AG04449 (cell line): ENCODE measurements around the gene HSD17B3.
"Not testable (repeated sequence)": the region's sequence is repeated elsewhere in the genome, so short reads cannot be mapped to it uniquely, and the experiment has no call there.

Experiments used
- CTCF ChIA-PET: fragments of 350-600 bp; formaldehyde crosslinking; extraction: SDS; loops from one replicate; lab custom pipeline; 2021; ENCODE audit warnings: antibody characterized with exemption; lab: Yijun Ruan, JAX
- POLR2A ChIA-PET: fragments of 400-600, 350-600 bp; formaldehyde crosslinking; extraction: SDS; loops from one replicate; lab custom pipeline; 2020; ENCODE audit warnings: antibody characterized with exemption, inconsistent platforms; lab: Yijun Ruan, JAX
- DNase-seq: peaks from one replicate; pipeline ENCODE4 v3.0.0-alpha.2; 2010; ENCODE audit warnings: low read depth, low spot score
- H3K4me3 ChIP-seq: 2 replicates; pipeline ENCODE4 v1.5.1; 2011; ENCODE audit warnings: low read depth, mild to moderate bottlenecking, control low read depth, low read length
- TF ChIP-seq, protein P1 (sequence below): IDR thresholded peaks from one replicate; pipeline ENCODE4 v1.5.1; 2011; ENCODE audit warnings: mild to moderate bottlenecking, moderate library complexity, low read length, control low read depth, inconsistent platforms; ENCODE audit not compliant: insufficient read depth; ENCODE audit errors: missing control alignments

Gene HSD17B3

GRCh38 chr9:96317335-96317980 lies 15.5 kb upstream of the HSD17B3 start:
- TF ChIP-seq, protein P1, sequence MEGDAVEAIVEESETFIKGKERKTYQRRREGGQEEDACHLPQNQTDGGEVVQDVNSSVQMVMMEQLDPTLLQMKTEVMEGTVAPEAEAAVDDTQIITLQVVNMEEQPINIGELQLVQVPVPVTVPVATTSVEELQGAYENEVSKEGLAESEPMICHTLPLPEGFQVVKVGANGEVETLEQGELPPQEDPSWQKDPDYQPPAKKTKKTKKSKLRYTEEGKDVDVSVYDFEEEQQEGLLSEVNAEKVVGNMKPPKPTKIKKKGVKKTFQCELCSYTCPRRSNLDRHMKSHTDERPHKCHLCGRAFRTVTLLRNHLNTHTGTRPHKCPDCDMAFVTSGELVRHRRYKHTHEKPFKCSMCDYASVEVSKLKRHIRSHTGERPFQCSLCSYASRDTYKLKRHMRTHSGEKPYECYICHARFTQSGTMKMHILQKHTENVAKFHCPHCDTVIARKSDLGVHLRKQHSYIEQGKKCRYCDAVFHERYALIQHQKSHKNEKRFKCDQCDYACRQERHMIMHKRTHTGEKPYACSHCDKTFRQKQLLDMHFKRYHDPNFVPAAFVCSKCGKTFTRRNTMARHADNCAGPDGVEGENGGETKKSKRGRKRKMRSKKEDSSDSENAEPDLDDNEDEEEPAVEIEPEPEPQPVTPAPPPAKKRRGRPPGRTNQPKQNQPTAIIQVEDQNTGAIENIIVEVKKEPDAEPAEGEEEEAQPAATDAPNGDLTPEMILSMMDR = peak; percentile 72
- POLR2A ChIA-PET = no interaction called here
- peak; percentile 19 for DNase-seq
- CTCF ChIA-PET = interaction anchor here (0.6 to 3.7 kb wide), 31 partner anchors 9 to 590 kb away, joined by 3 to 36 read pairs (median 5); partner anchors contain the start of genes HABP4 and PRXL2C
- no peak overlapping the region for H3K4me3 ChIP-seq

GRCh38 chr9:96309850-96310249 lies 7.9 kb upstream of the HSD17B3 start:
- TF ChIP-seq, protein P1 = no peak
- no peak for DNase-seq
- ChIA-PET POLR2A (no interaction called here), CTCF (interaction anchor here (0.6 to 3.1 kb wide), 5 partner anchors 7 to 373 kb away, joined by 3 to 20 read pairs (median 7); no protein-coding TSS in a partner anchor)
- no peak overlapping the region for H3K4me3 ChIP-seq

GRCh38 chr9:96306958-96307357 lies 5.0 kb upstream of the HSD17B3 start:
- H3K4me3 ChIP-seq, POLR2A ChIA-PET, DNase-seq: not testable (repeated sequence)
- CTCF ChIA-PET = interaction anchor here (1.0 to 3.1 kb wide), 2 partner anchors 10 to 74 kb away, joined by 3 to 20 read pairs; no protein-coding TSS in a partner anchor

DNA sequence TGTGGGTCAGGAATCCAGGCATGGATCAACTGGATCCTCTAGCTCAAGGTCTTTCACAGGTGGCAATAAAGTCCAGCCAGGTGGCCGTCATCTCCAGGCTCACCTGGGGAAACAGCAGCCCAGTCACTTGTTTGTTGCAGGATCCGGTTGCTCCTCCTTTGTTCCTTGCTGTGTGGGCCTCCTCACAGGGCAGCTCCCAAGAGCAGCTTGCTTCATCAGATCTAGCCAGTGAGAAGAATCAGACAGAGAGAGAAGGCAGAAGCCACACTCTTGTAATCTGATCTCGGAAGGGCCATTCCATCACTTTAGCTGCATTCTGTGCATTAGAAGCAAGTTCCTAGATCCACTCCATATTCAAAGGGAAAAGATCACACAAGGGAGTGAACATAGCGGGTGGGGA lies 3.2 kb upstream of the HSD17B3 start:
- no peak overlapping the region for H3K4me3 ChIP-seq
- no peak for DNase-seq
- TF ChIP-seq, protein P1 = no peak
- POLR2A ChIA-PET = no interaction called here
- CTCF ChIA-PET = interaction anchor here (0.6 to 3.4 kb wide), 7 partner anchors 12 to 361 kb away, joined by 3 to 12 read pairs (median 4); no protein-coding TSS in a partner anchor

GRCh38 chr9:96304230-96304629 lies 2.3 kb upstream of the HSD17B3 start:
- ChIA-PET CTCF (interaction anchor here (1.4 to 3.4 kb wide), 3 partner anchors 13 to 71 kb away, joined by 3 to 12 read pairs (median 6); no protein-coding TSS in a partner anchor), POLR2A (no interaction called here)
- TF ChIP-seq, protein P1 = no peak
- H3K4me3 ChIP-seq = no peak overlapping the region
- no peak for DNase-seq

DNA sequence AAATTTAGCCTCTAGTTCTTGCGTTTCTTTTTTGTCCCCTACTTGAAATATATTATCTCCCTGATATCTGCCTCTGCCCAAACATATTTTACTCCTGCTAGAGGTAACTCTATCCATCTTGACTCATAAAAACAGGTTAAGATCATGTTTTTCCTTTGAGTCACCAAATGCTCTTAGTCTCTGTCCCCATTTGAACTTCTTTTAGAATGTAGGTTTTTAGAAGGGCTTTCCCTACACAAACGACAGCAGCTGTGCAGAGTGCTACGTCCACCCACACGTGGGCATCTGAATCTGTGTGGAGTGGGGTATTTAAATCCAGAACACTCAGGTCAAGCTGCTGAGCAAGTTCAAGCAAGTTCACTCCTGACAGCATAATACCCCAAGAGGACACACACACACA lies 2.2 kb downstream of the HSD17B3 start:
- CTCF ChIA-PET = interaction anchor here (1.0 to 1.6 kb wide), 3 partner anchors 18 to 366 kb away, joined by 3 to 4 read pairs (median 3); no protein-coding TSS in a partner anchor
- H3K4me3 ChIP-seq = no peak overlapping the region
- TF ChIP-seq, protein P1 = no peak
- POLR2A ChIA-PET = no interaction called here
- DNase-seq = no peak
